Fibroblast of lung (primary cell): Measurements from ENCODE around the gene MEIS2.

Experiments used
- CTCF ChIP-seq, 2 donors: IDR thresholded peaks in 1 of 2; conservative IDR thresholded peaks in 1 of 2; 1 replicate in 1 of 2; 2 replicates in 1 of 2; pipeline ENCODE4 v1.5.1; 2011 to 2012; ENCODE audit warnings: low read length in 2 of 2, control low read depth in 1 of 2, inconsistent platforms in 1 of 2, low read depth in 1 of 2, mild to moderate bottlenecking in 1 of 2
- EZH2 ChIP-seq: IDR thresholded peaks from 2 replicates; pipeline ENCODE4 v1.5.1; 2012; ENCODE audit warnings: low read length, control low read depth, mild to moderate bottlenecking; ENCODE audit errors: missing control alignments

DNA sequence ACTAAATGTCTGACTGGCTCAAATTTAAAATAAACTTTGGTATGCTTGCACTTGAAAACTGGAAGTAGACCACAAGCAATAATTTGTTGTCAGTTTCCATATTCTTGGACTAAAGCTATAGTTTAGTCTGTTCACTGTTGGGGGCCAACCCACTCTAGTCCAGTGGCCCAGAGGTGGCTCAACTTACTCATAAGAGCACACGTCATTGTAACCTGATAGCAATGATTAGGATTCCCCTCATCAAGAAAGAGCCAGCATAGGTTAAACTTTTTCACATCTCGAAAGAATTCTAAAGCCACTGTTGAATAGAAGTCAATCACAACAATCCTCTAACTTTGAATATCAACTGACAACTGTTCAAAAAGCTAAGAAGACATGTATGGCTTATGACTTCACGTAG lies 147.0 kb downstream of the MEIS2 start:
- no peak for TF ChIP-seq CTCF (conservative IDR thresholded peaks at IDR 0.05 in 1 of 2, IDR thresholded peaks at IDR 0.05 in 1 of 2; ENCODE audit: low read depth in 1 of 2, low read length in 2 of 2)
- no peak for TF ChIP-seq EZH2
